ENCODE results near the gene TNK1.

The TNK1 gene

DNA sequence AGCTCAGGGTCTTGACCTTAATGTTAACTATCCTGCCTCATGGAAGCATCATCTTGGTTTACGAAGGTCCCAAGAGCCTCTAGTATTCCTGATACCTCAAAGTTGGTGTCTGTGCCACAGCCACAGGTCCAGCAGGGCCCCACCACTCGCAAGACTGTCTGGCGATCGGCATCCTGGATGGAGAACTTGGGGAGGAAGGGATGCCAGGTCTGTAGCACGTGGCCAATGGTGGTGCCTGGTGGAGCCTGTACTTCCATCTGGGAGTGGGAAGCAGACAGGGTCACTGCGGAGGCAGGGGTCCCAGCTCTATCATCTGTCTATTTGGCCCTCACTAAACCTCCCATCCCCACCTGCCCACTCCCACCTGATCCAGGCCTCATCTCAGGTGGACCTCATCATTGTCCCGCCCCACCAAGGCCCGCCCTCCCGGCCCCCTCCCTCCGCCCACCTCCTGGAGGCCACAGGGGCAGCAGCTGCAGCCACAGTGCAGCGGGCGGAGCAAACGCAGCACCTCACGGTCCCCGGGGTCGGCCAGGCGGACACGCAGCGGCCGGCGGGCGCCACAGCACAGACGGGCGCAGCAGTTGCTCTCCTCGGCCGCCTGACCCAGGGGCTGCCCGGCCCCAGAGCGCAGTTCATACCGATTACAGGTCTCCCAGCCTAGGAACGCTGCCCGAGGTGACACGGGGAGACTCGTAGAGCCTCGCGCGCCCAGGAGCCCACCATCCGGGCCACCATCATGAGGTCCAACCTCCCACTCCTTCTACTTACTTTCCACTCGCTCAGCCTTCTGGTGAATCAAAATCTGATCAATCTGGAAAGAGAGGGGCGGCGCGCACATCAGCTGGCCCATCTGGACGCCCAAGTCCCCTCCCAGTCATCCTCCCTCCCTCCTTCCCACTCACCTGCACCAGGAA lies 12.1 kb downstream of the TNK1 start:
- no peak for DNase-seq (ENCODE audit: low read depth)

DNA sequence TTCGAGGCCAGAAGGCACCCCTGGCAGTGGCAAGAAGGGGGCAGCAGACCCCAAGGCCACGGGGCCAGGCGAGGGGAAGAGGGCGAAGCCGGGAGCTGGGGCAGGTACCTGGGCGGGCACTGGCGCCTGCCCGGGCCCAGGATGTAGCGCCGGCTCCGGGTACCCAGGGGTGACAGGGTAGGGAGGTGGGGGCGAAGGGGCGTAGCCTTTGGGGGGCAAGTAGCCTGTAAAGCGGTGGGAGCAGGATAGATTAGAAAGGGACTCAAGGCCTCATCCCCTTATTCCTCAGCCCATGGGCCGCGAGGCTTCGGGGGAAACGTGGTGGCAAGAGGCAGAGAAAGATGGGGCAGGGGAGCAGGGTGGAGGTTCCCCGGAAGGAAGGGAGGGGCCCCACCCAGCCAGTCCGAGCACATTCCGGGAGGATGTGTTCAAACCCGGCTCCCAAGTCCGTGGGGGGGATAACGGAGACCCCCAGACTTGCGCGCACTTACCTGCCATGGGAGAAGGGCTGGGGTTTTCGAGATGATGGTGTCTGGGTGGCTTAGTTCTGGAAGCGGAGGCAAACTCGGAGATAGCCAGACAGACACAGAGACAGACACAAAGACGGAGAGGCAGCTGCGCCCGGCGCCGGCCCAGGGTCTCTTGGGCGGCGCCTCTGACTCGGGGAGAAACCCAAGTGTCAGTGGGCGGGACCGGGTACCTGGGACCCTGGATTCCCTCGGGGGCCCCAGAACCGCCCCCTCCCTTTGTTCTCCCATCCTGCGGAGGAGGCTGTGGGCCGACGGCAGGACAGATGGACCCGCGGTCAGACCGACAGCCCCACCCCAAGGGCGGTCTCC lies 12.9 kb downstream of the TNK1 start:
- DNase-seq (ENCODE audit: low read depth), result no peak

- peak; percentile 76 for DNase-seq (ENCODE audit: low read depth)
These were observed 13.7 kb downstream of the TNK1 start, which contains the start of gene PLSCR3 for GRCh38 chr17:7394452-7395191. TSS of gene PLSCR3 (minus strand) at chr17:7394525. CDS start at chr17:7394110, 415 bp downstream.

GRCh38 chr17:7396147-7396546 lies 15.3 kb downstream of the TNK1 start:
- DNase-seq (ENCODE audit: low read depth), result no peak

- no peak for DNase-seq (ENCODE audit: low read depth)
These were observed 17.7 kb downstream of the TNK1 start for GRCh38 chr17:7398612-7399011.

DNA sequence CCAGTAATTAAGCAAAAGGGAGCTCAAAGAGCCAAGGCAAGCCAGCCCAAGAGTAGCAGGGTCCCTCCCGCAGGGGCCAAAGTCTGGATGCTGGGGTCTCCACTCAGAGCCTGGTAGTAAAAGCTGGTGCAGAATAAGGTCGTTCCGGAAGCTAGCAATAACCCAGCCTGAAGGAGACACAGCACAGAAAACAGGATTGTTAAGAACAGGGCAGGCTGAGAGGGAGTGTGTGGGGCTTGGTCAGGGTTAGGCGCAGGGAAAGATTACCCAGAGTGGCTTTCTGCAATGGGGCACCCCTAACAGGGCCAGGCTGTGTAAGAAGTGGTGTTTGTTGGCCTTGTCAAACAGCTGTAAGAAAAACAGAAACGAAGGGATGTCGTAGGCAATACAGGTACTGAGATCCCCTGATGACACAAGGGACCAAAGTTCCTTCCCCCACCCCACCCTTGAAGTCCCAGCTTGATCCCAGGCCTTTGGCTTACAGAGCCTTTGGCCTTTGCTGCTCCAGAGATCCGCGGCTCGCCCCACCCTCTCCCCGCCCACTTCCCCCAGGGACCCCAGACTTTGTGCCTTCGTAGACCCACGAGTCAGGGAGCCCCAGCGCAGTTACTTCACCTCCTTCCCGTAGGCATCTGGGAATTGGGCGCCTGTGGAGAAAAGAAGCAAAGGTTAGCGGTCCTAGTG lies 22.3 kb downstream of the TNK1 start:
- DNase-seq (ENCODE audit: low read depth), result no peak

GRCh38 chr17:7403727-7403976 lies 22.8 kb downstream of the TNK1 start:
- no peak for DNase-seq (ENCODE audit: low read depth)

- DNase-seq (ENCODE audit: low read depth), result peak; percentile 82
These were observed 23.3 kb downstream of the TNK1 start, which contains the start of gene TMEM256 for GRCh38 chr17:7403977-7404736. TSS of gene TMEM256 (minus strand) at chr17:7404097. CDS start at chr17:7404084, 13 bp downstream.

DNA sequence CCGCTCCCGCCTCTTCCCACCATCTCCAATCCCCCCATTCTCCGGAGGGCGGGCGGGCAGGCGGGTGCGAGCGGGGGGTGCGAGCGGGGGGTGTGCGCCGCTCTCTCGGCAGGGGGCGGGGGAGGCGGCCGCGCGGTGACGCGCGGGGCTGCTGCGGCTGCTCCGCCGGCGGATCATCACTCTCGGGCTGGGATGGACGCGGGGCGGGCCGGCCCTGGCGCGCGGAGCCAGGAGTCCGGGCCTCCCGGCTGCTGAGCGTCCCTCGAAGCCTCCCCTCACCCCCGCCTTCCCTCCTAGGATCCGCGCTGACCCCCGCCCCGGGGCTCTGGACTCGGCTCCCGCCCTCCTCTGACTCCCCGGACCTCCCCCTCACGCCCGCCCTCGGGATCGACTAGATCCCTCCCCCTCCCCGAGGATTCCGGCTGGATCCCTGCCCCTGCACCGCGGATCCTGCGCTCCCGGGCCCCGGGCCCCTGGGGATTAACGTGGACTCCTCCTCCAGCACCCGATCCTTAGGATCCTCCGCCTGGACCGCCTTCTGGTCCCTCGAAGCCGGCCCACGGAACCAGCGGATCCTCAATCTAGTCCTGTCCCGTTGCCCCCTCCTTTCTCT lies 24.0 kb downstream of the TNK1 start:
- DNase-seq (ENCODE audit: low read depth), result no peak

GRCh38 chr17:7405350-7406234 lies 24.7 kb downstream of the TNK1 start:
- DNase-seq (ENCODE audit: low read depth), result no peak

GRCh38 chr17:7406235-7406825 lies 25.4 kb downstream of the TNK1 start:
- DNase-seq (ENCODE audit: low read depth), result no peak

GRCh38 chr17:7407082-7407481 lies 26.2 kb downstream of the TNK1 start:
- DNase-seq (ENCODE audit: low read depth), result no peak

DNA sequence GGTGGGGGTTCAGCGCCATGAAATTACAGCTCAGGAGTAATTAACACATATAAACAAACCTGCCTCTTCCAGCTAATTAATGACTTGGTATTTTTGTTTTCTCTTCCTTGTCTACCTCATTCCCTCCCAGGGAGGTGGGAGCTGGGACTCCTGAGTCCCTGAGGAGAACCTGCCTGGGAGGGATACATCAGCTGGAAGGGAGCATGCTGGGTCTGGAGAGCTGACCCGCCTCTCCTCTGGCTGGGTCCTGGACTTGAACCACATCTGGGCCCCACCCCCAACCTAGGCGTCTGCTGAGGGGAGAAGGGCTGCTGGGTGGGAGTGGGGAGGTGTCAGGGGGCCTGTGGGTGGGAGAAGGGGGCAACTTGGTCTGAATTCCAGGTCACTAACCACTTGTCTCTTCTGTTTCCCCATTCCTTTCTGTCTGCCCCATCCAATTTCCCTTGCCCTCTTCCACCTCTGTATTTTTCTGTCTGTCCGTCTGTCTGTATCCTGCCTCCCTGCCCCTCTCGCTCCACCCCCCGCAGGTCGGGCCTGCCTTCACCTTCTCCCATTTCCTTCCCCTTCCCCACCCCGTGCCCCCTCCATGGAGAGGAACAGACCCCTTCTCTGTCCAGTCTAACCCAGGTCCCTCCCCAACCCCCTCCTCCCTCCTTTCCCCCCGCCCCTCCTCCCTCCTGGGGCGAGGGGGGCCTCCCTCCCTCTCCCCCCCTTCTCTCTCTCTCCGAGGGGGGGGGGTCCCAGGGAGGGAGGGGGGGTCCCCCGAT lies 26.8 kb downstream of the TNK1 start, which contains the start of gene NLGN2:
NLGN2 (plus strand) TSS at position 361 of the 767 bp plus-strand sequence. CDS start 411 bp downstream, outside the sequence.
- DNase-seq (ENCODE audit: low read depth), result no peak

DNA sequence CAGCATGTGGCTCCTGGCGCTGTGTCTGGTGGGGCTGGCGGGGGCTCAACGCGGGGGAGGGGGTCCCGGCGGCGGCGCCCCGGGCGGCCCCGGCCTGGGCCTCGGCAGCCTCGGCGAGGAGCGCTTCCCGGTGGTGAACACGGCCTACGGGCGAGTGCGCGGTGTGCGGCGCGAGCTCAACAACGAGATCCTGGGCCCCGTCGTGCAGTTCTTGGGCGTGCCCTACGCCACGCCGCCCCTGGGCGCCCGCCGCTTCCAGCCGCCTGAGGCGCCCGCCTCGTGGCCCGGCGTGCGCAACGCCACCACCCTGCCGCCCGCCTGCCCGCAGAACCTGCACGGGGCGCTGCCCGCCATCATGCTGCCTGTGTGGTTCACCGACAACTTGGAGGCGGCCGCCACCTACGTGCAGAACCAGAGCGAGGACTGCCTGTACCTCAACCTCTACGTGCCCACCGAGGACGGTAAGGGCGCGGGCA lies 27.4 kb downstream of the TNK1 start:
- DNase-seq (ENCODE audit: low read depth), result no peak

- no peak for DNase-seq (ENCODE audit: low read depth)
These were observed 28.0 kb downstream of the TNK1 start for GRCh38 chr17:7408863-7409262.

- no peak for DNase-seq (ENCODE audit: low read depth)
These were observed 28.8 kb downstream of the TNK1 start for GRCh38 chr17:7409716-7410115.

DNA sequence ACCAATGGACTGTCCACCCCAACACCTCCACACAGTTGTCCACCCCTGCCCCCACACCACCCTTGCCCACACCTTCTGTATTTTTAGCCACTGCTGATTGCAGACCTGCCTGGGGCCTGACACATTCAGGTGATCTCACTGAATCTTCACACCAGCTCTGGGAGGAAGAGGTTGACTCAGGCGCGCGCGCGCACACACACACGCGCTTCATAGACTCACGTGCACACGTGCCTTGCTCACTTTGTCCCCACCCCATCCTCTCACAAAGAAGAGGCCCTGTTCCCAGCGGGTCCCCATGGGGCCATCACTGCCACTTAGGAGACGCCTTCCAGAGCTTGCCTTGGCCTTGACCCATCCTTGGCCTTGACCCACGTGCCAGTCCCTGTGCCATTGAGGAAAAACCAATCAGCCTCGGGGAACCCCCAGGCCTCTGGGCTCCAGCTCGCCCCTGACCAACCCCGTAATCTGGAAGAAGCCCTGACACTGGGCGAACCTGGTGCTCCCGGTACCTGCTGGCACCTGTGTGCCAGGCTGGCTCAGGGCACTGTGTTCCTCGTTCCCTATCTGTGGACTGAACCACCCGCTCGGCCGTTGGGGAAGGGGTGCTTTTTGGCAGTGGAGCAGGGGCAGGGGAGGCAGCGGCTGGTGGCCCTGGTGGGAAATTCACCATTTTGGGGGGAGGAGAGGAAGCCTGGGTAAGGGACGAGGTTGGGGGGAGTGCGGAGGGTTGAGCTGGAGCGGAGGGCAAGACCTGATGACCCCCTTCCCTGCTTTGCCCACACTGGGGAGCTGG lies 29.9 kb downstream of the TNK1 start:
- no peak for DNase-seq (ENCODE audit: low read depth)
